LoVo (cell line): Measurements from ENCODE around the gene CCPG1.
"Not testable (repeated sequence)": the region's sequence is repeated elsewhere in the genome, so short reads cannot be mapped to it uniquely, and the experiment has no call there.

Source experiments
- DNase-seq: peaks from one replicate; pipeline ENCODE4 v3.0.0-alpha.2; 2016; ENCODE audit warnings: low spot score

CCPG1 gene, protein sequence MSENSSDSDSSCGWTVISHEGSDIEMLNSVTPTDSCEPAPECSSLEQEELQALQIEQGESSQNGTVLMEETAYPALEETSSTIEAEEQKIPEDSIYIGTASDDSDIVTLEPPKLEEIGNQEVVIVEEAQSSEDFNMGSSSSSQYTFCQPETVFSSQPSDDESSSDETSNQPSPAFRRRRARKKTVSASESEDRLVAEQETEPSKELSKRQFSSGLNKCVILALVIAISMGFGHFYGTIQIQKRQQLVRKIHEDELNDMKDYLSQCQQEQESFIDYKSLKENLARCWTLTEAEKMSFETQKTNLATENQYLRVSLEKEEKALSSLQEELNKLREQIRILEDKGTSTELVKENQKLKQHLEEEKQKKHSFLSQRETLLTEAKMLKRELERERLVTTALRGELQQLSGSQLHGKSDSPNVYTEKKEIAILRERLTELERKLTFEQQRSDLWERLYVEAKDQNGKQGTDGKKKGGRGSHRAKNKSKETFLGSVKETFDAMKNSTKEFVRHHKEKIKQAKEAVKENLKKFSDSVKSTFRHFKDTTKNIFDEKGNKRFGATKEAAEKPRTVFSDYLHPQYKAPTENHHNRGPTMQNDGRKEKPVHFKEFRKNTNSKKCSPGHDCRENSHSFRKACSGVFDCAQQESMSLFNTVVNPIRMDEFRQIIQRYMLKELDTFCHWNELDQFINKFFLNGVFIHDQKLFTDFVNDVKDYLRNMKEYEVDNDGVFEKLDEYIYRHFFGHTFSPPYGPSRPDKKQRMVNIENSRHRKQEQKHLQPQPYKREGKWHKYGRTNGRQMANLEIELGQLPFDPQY

GRCh38 chr15:55408012-55408928, at the start of gene CCPG1, which contains the start of gene PIERCE2:
Gene CCPG1 (minus strand): TSS chr15:55408359. CDS start chr15:55389424, 18,935 bp downstream.
Gene PIERCE2 (plus strand): TSS chr15:55408495. CDS start chr15:55408769, 274 bp downstream.
- peak; percentile 99 for DNase-seq

- no peak for DNase-seq
These were observed 49.4 kb upstream of the CCPG1 start for GRCh38 chr15:55457401-55458022.

DNA sequence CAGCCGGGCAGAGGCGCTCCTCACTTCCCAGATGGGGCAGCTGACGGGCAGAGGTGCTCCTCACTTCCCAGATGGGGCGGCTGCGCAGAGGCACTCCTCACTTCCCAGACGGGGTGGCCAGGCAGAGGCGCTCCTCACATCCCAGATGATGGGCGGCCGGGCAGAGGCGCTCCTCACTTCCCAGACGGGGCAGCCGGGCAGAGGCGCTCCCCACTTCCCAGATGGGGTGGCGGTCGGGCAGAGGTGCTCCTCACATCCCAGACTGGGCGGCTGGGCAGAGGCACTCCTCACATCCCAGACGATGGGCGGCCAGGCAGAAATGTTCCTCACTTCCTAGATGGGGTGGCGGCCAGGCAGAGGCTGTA, 38.9 kb upstream of the CCPG1 start:
- DNase-seq: not testable (repeated sequence)

- not testable (repeated sequence) for DNase-seq
These were observed 38.3 kb upstream of the CCPG1 start for GRCh38 chr15:55446379-55447029.

DNA sequence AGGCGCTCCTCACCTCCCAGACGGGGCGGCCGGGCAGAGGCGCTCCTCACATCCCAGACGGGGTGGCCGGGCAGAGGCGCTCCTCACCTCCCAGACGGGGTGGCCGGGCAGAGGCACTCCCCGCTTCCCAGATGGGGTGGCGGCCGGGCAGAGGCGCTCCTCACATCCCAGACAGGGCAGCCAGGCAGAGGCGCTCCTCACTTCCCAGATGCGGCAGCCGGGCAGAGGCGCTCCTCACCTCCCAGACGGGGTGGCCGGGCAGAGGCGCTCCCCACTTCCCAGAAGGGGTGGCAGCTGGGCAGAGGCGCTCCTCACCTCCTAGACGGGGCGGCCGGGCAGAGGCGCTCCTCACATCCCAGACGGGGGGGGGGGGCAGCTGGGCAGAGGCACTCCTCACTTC, 37.8 kb upstream of the CCPG1 start:
- DNase-seq: not testable (repeated sequence)

DNA sequence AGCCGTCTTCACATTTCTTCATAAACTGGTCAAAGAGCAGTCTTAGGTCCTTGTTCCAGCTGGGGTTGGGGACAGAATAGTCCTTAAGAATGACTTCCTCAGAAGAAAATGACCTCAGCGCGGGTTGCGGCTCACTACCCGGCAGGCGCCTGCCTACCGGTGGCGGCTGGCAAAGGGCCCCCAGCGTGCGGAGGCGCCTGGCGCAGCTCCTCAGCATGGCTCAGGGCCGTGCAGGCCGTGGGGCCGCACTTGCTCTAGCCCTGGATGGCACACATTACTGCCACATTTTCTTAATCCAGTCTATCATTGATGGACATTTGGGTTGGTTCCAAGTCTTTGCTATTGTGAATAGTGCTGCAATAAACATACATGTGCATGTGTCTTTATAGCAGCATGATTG, 35.0 kb upstream of the CCPG1 start:
- DNase-seq: not testable (repeated sequence)

- peak; percentile 69 for DNase-seq
These were observed 27.0 kb upstream of the CCPG1 start for GRCh38 chr15:55434989-55435825.

DNA sequence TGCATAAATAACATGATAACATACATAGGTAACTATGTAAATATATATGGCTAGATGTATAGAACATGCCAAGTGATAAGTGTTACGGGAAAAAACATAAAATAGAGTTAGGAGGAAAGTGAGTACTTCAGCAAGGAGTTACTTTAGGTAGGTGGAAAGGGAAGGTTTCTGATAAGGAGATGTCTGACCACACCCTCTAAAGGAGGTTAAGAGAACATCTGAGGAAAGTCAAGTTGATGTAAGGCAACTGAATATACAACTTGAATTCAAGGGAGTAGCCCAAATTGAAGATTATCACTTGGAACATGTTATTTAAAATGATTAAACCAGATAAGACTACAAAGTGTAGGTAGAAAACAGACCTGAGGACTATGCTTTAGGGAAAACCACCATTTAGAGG, 13.9 kb upstream of the CCPG1 start:
- no peak for DNase-seq

DNA sequence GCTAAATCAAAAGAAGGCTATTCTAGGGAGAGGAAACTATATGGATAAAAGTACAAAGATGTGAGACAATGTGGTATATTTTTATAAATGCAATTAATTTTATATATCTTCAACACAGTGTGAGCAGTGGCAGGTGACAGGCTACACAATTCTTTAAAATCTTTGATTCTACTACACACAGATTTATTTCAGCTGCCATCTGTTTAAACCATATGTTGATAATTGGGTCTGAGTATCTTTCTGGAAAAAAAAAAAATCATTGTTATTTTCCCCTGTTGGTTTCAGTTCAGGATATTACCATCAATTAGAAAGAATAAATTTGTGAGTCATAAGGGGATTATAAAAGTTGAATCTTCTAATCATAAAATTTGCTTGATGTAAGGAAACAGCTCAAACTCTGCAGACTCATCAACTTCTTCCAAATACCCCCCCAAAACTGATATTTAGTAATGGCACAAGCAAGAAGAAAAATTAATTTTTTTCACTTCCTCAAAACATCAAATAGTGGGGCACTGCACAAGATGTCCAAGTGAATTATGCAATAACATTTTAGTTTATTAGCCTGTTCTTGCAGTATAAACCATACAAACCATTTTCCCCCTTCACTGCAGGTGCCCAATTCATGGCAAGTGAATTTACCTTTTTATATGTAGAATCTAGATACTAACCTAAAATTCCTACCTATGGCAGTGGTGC, 12.2 kb upstream of the CCPG1 start:
- no peak for DNase-seq

DNA sequence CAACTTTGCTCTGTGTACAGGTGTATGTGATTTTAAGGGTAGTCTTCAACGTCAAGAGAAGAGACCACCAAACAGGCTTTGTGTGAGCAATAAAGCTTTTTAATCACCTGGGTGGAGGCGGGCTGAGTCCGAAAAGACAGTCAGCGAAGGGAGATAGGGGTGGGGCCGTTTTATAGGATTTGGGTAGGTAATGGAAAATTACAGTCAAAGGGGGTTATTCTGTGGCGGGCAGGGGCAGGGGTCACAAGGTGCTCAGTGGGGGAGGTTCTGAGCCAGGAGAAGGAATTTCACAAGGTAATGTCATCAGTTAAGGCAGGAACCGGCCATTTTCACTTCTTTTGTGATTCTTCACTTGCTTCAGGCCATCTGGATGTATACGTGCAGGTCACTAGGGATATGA, 9.5 kb upstream of the CCPG1 start:
- DNase-seq: not testable (repeated sequence)

GRCh38 chr15:55408976-55409375, 817 bp upstream of the CCPG1 start:
- DNase-seq: not testable (repeated sequence)

DNA sequence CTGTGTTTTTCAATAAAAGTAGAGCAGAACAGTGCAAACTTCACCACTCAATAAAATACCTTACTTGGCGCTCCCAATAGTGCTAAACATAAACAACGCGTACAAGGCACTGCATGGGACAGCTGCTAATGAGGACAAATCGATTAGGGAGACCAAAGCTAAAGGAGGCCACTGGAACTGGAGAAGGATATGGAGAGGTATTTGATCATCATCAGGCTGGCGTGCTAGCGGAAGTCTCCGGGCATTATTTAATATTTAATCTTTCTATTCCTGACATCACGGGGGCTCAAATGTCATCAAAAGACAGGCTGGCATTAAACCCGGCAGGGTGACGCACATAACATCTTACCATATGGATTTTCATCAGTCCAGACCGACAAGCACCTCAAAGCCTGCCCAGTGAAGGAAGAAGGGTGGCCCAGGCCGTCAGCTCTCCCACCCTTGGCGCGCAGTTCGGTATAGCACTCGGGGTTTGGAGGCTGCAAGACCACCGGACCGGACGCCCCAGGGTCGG, 604 bp downstream of the CCPG1 start:
- peak; percentile 56 for DNase-seq

- peak; percentile 77 for DNase-seq
These were observed 4.6 kb downstream of the CCPG1 start for GRCh38 chr15:55403531-55403930.

GRCh38 chr15:55402707-55403106, 5.5 kb downstream of the CCPG1 start:
- DNase-seq: no peak

DNA sequence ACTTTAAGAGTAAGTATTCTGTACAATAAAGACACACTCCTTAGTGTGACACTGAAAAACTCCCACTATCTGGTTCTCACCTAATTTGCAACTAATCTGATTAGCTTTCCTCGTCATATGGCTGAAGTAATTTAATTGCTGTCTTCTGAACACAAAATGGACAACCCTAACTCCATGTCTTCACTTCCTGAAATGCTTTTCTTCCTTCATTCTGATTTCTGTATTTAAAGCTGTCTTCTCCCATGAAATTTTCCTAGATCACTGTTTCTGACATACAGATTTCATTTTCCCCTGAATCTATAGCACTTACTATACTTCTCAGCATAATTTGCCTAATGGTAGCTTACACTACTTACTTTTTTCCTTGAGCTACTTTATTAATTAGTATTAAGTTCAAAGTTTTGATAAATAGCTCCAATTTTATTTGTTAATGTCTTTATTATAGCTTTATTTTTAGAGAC, 6.3 kb downstream of the CCPG1 start:
- no peak for DNase-seq

GRCh38 chr15:55400050-55400449, 8.1 kb downstream of the CCPG1 start:
- DNase-seq: not testable (repeated sequence)

DNA sequence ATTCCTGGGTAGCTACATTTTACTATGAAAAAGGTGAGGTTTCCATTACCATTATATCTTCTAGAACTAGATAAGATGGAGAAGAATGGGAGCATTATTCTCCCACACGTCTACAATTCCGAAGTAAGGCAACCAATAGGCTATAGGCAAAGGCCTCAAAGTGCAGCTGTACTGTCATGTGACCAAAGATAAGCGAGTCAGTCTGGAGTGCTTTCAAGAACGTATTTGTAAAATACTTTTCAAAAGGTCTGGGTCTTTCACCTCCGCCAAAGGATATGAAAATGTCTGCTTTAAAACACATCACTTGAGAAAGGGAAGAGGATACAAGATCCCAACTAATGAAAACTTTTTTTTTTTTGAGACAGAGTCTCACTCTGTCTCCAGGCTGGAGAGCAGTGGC, 9.9 kb downstream of the CCPG1 start:
- no peak for DNase-seq

DNA sequence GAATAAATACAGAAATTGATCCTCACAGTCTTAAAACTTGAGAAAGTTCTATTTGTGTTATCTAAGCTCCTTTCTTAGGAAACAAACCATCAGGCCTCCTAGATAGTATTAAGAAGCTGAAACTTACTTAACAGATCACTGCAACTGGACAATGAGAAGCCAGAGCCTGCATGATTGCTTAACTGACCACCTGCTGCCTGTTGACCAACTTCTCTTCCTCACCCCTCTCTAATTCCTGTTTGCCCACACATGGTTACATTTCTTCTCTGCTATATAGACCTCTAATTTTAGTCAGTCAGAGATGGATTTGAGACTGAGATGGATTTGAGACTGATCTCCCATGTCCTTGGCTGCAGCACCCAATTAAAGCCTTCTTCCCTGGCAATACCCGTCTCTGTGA, 13.5 kb downstream of the CCPG1 start:
- no peak for DNase-seq

- DNase-seq: peak; percentile 29
These were observed 18.9 kb downstream of the CCPG1 start for GRCh38 chr15:55389264-55389607.
